Rectal smooth muscle tissue (tissue), 1 donor: Measurements from ENCODE around the gene RRP9.
A peak's percentile ranks its signal among the peaks of the same experiment; 100 is the strongest.

Experiments used
- H3K27ac ChIP-seq: one replicate; pipeline ENCODE4 v1.7.0; 2013; ENCODE audit warnings: low read depth, low read length, inconsistent platforms
- H3K27me3 ChIP-seq: one replicate; pipeline ENCODE4 v1.7.0; 2013; ENCODE audit warnings: low read length; ENCODE audit not compliant: control insufficient read depth, insufficient read depth
- H3K36me3 ChIP-seq: one replicate; pipeline ENCODE4 v1.7.0; 2013; ENCODE audit warnings: low read length; ENCODE audit not compliant: control insufficient read depth, insufficient read depth
- H3K4me1 ChIP-seq: one replicate; pipeline ENCODE4 v1.7.0; 2013; ENCODE audit warnings: low read length; ENCODE audit not compliant: control insufficient read depth, insufficient read depth
- H3K4me3 ChIP-seq: one replicate; pipeline ENCODE4 v1.7.0; 2013; ENCODE audit warnings: low read length
- H3K9ac ChIP-seq: one replicate; pipeline ENCODE4 v1.7.0; 2013; ENCODE audit warnings: low read length

RRP9 gene

GRCh38 chr3:51958603-51959521 is 17.2 kb upstream of the RRP9 start:
- Histone ChIP-seq H3K27ac (no peak overlapping the region), H3K4me1 (no peaks in the 10 kb centered on the region), H3K36me3 (peaks cover 2% of the 10 kb centered on the region)

GRCh38 chr3:51957520-51958205 is 16.0 kb upstream of the RRP9 start:
- H3K4me1 ChIP-seq, result no peaks in the 10 kb centered on the region
- no peak overlapping the region for H3K9ac ChIP-seq
- H3K4me3 ChIP-seq, result no peak overlapping the region
- no peak overlapping the region for H3K27ac ChIP-seq
- H3K27me3 ChIP-seq, result peaks cover 2% of the 10 kb centered on the region
- H3K36me3 ChIP-seq, result peaks cover 2% of the 10 kb centered on the region

More at GRCh38 chr3:51958603-51959521, 17.2 kb upstream of the RRP9 start:
- no peak overlapping the region for H3K9ac ChIP-seq
- no peak overlapping the region for H3K4me3 ChIP-seq
- H3K27me3 ChIP-seq, result peaks cover 2% of the 10 kb centered on the region

GRCh38 chr3:51955893-51956770 is 14.4 kb upstream of the RRP9 start:
- Histone ChIP-seq H3K27ac (peak overlapping the region; percentile 35), H3K36me3 (peaks cover 2% of the 10 kb centered on the region), H3K9ac (no peak overlapping the region), H3K27me3 (peaks cover 2% of the 10 kb centered on the region), H3K4me1 (no peaks in the 10 kb centered on the region), H3K4me3 (peak overlapping the region; percentile 59)

GRCh38 chr3:51955175-51955892 is 13.6 kb upstream of the RRP9 start, which contains the start of gene GPR62:
Gene GPR62, plus strand, starts transcription at chr3:51955381. Its CDS starts 272 bp downstream, at chr3:51955653.
- H3K4me3 ChIP-seq, result peak within 1 kb of the TSS; percentile 59
- no peaks in the 10 kb centered on the region for H3K36me3 ChIP-seq
- H3K27ac ChIP-seq, result peak within 1 kb of the TSS; percentile 35
- H3K9ac ChIP-seq, result no peak within 1 kb of the TSS
- peaks cover 2% of the 10 kb centered on the region for H3K27me3 ChIP-seq
- H3K4me1 ChIP-seq, result no peaks in the 10 kb centered on the region

GRCh38 chr3:51954713-51955112 is 13.0 kb upstream of the RRP9 start:
- Histone ChIP-seq H3K4me1 (no peaks in the 10 kb centered on the region), H3K9ac (no peak overlapping the region), H3K4me3 (no peak overlapping the region), H3K27ac (no peak overlapping the region), H3K36me3 (no peaks in the 10 kb centered on the region), H3K27me3 (peaks cover 2% of the 10 kb centered on the region)

- Histone ChIP-seq H3K27ac (no peak overlapping the region), H3K4me3 (no peak overlapping the region), H3K36me3 (no peaks in the 10 kb centered on the region), H3K9ac (no peak overlapping the region), H3K27me3 (peaks cover 2% of the 10 kb centered on the region), H3K4me1 (no peaks in the 10 kb centered on the region)
These were observed 12.4 kb upstream of the RRP9 start for GRCh38 chr3:51954105-51954504.

GRCh38 chr3:51953445-51953844 is 11.7 kb upstream of the RRP9 start:
- H3K27ac ChIP-seq, result no peak overlapping the region
- H3K27me3 ChIP-seq, result peaks cover 2% of the 10 kb centered on the region
- no peaks in the 10 kb centered on the region for H3K36me3 ChIP-seq
- H3K4me1 ChIP-seq, result no peaks in the 10 kb centered on the region
- no peak overlapping the region for H3K4me3 ChIP-seq
- H3K9ac ChIP-seq, result no peak overlapping the region

- H3K36me3 ChIP-seq, result no peaks in the 10 kb centered on the region
- no peaks in the 10 kb centered on the region for H3K27me3 ChIP-seq
- H3K4me3 ChIP-seq, result no peak overlapping the region
- H3K27ac ChIP-seq, result no peak overlapping the region
- H3K9ac ChIP-seq, result no peak overlapping the region
- H3K4me1 ChIP-seq, result no peaks in the 10 kb centered on the region
These were observed 9.2 kb upstream of the RRP9 start for GRCh38 chr3:51950899-51951298.

GRCh38 chr3:51949121-51949520 is 7.4 kb upstream of the RRP9 start:
- Histone ChIP-seq H3K4me3 (no peak overlapping the region), H3K4me1 (no peaks in the 10 kb centered on the region), H3K36me3 (no peaks in the 10 kb centered on the region), H3K27ac (no peak overlapping the region), H3K9ac (no peak overlapping the region), H3K27me3 (no peaks in the 10 kb centered on the region)

GRCh38 chr3:51948016-51948580 is 6.4 kb upstream of the RRP9 start:
- Histone ChIP-seq H3K4me1 (peaks cover 2% of the 10 kb centered on the region), H3K9ac (no peak overlapping the region), H3K4me3 (no peak overlapping the region), H3K36me3 (no peaks in the 10 kb centered on the region), H3K27me3 (no peaks in the 10 kb centered on the region), H3K27ac (no peak overlapping the region)

- Histone ChIP-seq H3K36me3 (no peaks in the 10 kb centered on the region), H3K27ac (no peak overlapping the region), H3K4me3 (no peak overlapping the region), H3K4me1 (peaks cover 9% of the 10 kb centered on the region), H3K9ac (no peak overlapping the region), H3K27me3 (no peaks in the 10 kb centered on the region)
These were observed 5.7 kb upstream of the RRP9 start for GRCh38 chr3:51947215-51947900.
